Esophagus squamous epithelium (tissue), 4 donors: ENCODE results near the gene CFAP52.

Experiments
- POLR2A ChIP-seq, 4 donors: fragments of 450-650 bp; IDR thresholded peaks; one replicate each; pipeline ENCODE4 v1.6.1; 2017; ENCODE audit warnings: antibody characterized with exemption in 4 of 4, mild to moderate bottlenecking in 4 of 4, moderate library complexity in 3 of 4
- TF ChIP-seq, protein P1 (sequence below), 6 experiments: fragments of 450-650 bp in 4 of 6; fragments of 200-600 bp in 2 of 6; sonication (generic) in 2 of 6; IDR thresholded peaks; one replicate each; pipeline ENCODE4 v1.5.1; 2016 to 2019; ENCODE audit warnings: antibody characterized with exemption in 6 of 6, mild to moderate bottlenecking in 4 of 6, moderate library complexity in 4 of 6

DNA sequence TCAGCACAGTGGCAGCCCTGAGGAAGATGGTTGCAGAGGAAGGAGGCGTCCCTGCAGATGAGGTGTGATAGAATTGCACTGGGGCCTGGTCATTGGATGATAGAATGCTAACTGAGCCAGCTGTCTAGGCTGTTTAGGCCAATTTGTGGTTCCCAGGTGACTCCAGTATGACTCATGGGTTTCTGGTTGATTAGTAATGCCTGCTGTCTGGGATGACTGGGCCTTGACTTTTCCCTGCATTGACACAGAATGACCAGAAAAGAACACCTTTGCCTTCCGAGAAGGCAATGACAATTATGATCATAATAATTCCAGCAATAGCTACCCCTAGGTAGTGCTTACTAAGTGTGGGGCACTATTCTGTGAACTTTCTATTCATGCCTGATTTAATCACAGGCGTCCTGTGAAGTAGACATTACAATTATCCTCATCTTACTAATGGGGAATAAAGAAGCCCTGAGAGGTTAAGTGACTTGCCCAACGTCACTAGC, 100.4 kb downstream of the CFAP52 start:
- TF ChIP-seq POLR2A (IDR thresholded peaks at IDR 0.05), result no peak
- TF ChIP-seq, protein P1, sequence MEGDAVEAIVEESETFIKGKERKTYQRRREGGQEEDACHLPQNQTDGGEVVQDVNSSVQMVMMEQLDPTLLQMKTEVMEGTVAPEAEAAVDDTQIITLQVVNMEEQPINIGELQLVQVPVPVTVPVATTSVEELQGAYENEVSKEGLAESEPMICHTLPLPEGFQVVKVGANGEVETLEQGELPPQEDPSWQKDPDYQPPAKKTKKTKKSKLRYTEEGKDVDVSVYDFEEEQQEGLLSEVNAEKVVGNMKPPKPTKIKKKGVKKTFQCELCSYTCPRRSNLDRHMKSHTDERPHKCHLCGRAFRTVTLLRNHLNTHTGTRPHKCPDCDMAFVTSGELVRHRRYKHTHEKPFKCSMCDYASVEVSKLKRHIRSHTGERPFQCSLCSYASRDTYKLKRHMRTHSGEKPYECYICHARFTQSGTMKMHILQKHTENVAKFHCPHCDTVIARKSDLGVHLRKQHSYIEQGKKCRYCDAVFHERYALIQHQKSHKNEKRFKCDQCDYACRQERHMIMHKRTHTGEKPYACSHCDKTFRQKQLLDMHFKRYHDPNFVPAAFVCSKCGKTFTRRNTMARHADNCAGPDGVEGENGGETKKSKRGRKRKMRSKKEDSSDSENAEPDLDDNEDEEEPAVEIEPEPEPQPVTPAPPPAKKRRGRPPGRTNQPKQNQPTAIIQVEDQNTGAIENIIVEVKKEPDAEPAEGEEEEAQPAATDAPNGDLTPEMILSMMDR (IDR thresholded peaks at IDR 0.05), result no peak
